GM12878 (cell line): ENCODE measurements around the gene CD79A. TPM values are rescaled to one million over a fixed set of nuclear protein-coding genes. Genes with fewer than 3 reads are reported as not detected.

ENCODE experiments used
- CBX5 ChIP-seq: sonication (generic); IDR thresholded peaks from 2 replicates; pipeline ENCODE4 v1.6.1; 2016; ENCODE audit warnings: low read depth, moderate library complexity, mild to moderate bottlenecking, inconsistent platforms
- CHD1 ChIP-seq: IDR thresholded peaks from 2 replicates; pipeline ENCODE4 v1.6.1; 2012; ENCODE audit warnings: low read depth, low read length, improper control_type of control experiment
- ETV6 ChIP-seq, 2 experiments: fragments of 450-650 bp in 1 of 2; IDR thresholded peaks in 1 of 2; conservative IDR thresholded peaks in 1 of 2; 2 replicates each; pipeline ENCODE4 v1.6.1; 2014; ENCODE audit warnings: antibody characterized with exemption in 1 of 2, borderline replicate concordance in 1 of 2, low read depth in 1 of 2, mild to moderate bottlenecking in 1 of 2, moderate library complexity in 1 of 2
- KDM1A ChIP-seq: fragments of 200-600 bp; sonication (generic); IDR thresholded peaks from 2 replicates; pipeline ENCODE4 v1.6.1; 2016; ENCODE audit warnings: borderline replicate concordance
- KLF5 ChIP-seq: fragments of 450-650 bp; IDR thresholded peaks from 2 replicates; pipeline ENCODE4 v1.6.1; 2014; ENCODE audit warnings: mild to moderate bottlenecking; ENCODE audit not compliant: partially characterized antibody
- NFYB ChIP-seq: IDR thresholded peaks from 2 replicates; pipeline ENCODE4 v1.6.1; 2011; ENCODE audit warnings: low read depth, mild to moderate bottlenecking, low read length, improper control_type of control experiment, moderate library complexity; ENCODE audit not compliant: insufficient read depth
- PML ChIP-seq: IDR thresholded peaks from 2 replicates; pipeline ENCODE4 v1.6.1; 2012; ENCODE audit warnings: low read length, inconsistent platforms
- RAD21 ChIP-seq: IDR thresholded peaks from 2 replicates; pipeline ENCODE4 v1.6.1; 2011; ENCODE audit warnings: mild to moderate bottlenecking, low read depth, low read length, moderate library complexity; ENCODE audit not compliant: insufficient read depth
- RAD51 ChIP-seq: fragments of 450-650 bp; IDR thresholded peaks from 2 replicates; pipeline ENCODE4 v1.6.1; 2016; ENCODE audit warnings: moderate library complexity, mild to moderate bottlenecking, inconsistent platforms
- RB1 ChIP-seq: fragments of 450-650 bp; formaldehyde crosslinking; IDR thresholded peaks from 2 replicates; pipeline ENCODE4 v1.6.1; 2017; ENCODE audit warnings: mild to moderate bottlenecking, borderline replicate concordance
- ZSCAN29 ChIP-seq: fragments of 450-650 bp; IDR thresholded peaks from 2 replicates; pipeline ENCODE4 v1.6.1; 2017; ENCODE audit warnings: mild to moderate bottlenecking, moderate library complexity
- polyA plus RNA-seq, 11 experiments: library from polyadenylated mRNA; depleted of rRNA in 4 of 11; unstranded in 6 of 11; stranded (reverse) in 5 of 11; fragments of >200 nt; fragmentation: Nextera tagmentation in 4 of 11; fragmentation: Illumina TruSeq in 1 of 11; extraction: Ambion mirVana in 4 of 11; extraction: Trizol in 1 of 11; gene quantifications; 1 replicate in 1 of 11; 2 replicates in 10 of 11; pipeline versions ENCODE4 v1.2.1 to v1.2.3, GENCODE V29; 2011 to 2016; ENCODE audit warnings: inconsistent platforms in 2 of 11, missing spikeins in 2 of 11, low read depth in 1 of 11
- total RNA-seq, 4 experiments: library from RNA; depleted of rRNA in 3 of 4; stranded (reverse); fragments of >200 nt in 3 of 4; fragmentation: Illumina TruSeq in 1 of 4; extraction: Trizol in 1 of 4; gene quantifications; 2 replicates each; pipeline versions ENCODE4 v1.2.1 to v1.2.3, GENCODE V29; 2013 to 2021
- TF ChIP-seq, protein P1 (sequence below): fragments of 450-650 bp; formaldehyde crosslinking; IDR thresholded peaks from 2 replicates; pipeline ENCODE4 v1.5.0; 2022; ENCODE audit warnings: mild to moderate bottlenecking, missing genetic modification characterization
- TF ChIP-seq, protein P2 (sequence below): fragments of 450-650 bp; IDR thresholded peaks from 2 replicates; pipeline ENCODE4 v1.6.1; 2016; ENCODE audit warnings: mild to moderate bottlenecking
- TF ChIP-seq, protein P3 (sequence below): IDR thresholded peaks from 2 replicates; pipeline ENCODE4 v1.6.1; 2011; ENCODE audit warnings: mild to moderate bottlenecking, low read depth, low read length, moderate library complexity; ENCODE audit not compliant: insufficient replicate concordance
- TF ChIP-seq, protein P4 (sequence below): IDR thresholded peaks from 2 replicates; pipeline ENCODE4 v1.6.1; 2012; ENCODE audit warnings: mild to moderate bottlenecking, low read depth, low read length
- TF ChIP-seq, protein P5 (sequence below), 3 experiments: IDR thresholded peaks in 2 of 3; conservative IDR thresholded peaks in 1 of 3; 2 replicates each; pipeline ENCODE4 v1.5.1; 2011; ENCODE audit warnings: low read depth in 3 of 3, low read length in 3 of 3, mild to moderate bottlenecking in 3 of 3, control low read depth in 2 of 3, moderate library complexity in 2 of 3, inconsistent platforms in 1 of 3, mixed read lengths in 1 of 3; ENCODE audit not compliant: control insufficient read depth in 2 of 3, insufficient read depth in 1 of 3; ENCODE audit errors: extremely low read depth in 1 of 3

The CD79A gene
- total and polyA plus RNA-seq, 10 of the 15 experiments (the other 5 are each of a cell fraction or from before 2014, with no cell fraction given) = 38.8 to 414 (median 282) TPM

DNA sequence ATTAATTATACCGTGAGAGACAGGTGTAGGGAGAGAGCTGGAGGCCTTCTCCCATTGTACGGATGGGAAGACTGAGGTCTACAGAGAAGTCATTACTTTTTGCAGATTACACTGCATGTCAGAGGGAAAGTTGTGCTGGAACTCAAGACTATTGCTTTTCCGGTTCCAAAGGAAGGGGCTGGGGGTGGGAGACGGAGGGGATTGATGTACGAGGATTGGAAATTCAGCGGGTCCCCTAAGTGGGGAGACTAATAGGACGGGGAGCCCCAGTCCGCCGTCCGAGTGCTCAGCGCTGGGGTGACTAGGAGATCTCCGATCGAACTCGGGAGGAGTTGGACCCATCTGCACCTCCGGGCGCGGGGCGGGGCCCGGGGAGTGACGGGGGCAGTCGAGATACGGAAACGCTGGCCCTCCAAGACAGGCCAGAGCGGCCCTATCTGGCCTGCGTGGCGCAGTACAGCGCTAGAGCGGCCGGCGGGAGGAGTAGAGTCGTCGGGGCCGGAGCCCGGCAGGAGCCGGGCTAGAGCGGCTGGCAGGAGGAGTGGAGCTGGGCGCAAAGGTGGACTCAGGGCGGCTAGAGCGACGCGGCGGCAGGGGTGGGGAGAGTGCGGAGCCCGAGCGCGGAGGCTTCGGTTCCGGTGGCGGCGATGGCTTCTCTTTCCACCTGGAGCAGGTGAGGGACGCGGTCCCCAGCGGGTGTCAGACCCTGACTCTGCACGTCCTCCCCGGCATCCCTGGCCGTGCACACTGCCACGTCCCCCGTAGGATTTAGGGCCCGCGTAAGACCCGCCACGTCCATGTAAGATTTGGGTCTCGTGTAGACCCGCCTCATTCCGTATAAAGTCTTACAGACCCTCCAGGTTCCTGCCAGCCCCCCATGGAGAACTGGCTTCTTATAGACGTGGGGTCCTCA, 7.0 kb downstream of the CD79A start (continued):
- TF ChIP-seq KDM1A (no peak), KLF5 (no peak), CBX5 (0 out of 2 replicates have a peak, but pooled peaks have one; percentile 24), PML (peak; percentile 92), RAD51 (no peak), ZSCAN29 (peak; percentile 90), RAD21 (no peak), CHD1 (no peak), NFYB (no peak), ETV6 (conservative IDR thresholded peaks at IDR 0.05 in 1 of 2, IDR thresholded peaks at IDR 0.05 in 1 of 2; ENCODE audit: borderline replicate concordance in 1 of 2, low read depth in 1 of 2) (peak in 1 of 2 experiments; percentile 47; a peak in 1 of 4 replicates), RB1 (peak; percentile 59; the same call in 1 of the 2 replicates)
- TF ChIP-seq, protein P1, sequence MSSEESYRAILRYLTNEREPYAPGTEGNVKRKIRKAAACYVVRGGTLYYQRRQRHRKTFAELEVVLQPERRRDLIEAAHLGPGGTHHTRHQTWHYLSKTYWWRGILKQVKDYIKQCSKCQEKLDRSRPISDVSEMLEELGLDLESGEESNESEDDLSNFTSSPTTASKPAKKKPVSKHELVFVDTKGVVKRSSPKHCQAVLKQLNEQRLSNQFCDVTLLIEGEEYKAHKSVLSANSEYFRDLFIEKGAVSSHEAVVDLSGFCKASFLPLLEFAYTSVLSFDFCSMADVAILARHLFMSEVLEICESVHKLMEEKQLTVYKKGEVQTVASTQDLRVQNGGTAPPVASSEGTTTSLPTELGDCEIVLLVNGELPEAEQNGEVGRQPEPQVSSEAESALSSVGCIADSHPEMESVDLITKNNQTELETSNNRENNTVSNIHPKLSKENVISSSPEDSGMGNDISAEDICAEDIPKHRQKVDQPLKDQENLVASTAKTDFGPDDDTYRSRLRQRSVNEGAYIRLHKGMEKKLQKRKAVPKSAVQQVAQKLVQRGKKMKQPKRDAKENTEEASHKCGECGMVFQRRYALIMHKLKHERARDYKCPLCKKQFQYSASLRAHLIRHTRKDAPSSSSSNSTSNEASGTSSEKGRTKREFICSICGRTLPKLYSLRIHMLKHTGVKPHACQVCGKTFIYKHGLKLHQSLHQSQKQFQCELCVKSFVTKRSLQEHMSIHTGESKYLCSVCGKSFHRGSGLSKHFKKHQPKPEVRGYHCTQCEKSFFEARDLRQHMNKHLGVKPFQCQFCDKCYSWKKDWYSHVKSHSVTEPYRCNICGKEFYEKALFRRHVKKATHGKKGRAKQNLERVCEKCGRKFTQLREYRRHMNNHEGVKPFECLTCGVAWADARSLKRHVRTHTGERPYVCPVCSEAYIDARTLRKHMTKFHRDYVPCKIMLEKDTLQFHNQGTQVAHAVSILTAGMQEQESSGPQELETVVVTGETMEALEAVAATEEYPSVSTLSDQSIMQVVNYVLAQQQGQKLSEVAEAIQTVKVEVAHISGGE = no peak
- TF ChIP-seq, protein P2, sequence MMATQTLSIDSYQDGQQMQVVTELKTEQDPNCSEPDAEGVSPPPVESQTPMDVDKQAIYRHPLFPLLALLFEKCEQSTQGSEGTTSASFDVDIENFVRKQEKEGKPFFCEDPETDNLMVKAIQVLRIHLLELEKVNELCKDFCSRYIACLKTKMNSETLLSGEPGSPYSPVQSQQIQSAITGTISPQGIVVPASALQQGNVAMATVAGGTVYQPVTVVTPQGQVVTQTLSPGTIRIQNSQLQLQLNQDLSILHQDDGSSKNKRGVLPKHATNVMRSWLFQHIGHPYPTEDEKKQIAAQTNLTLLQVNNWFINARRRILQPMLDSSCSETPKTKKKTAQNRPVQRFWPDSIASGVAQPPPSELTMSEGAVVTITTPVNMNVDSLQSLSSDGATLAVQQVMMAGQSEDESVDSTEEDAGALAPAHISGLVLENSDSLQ = peak; percentile 96
- TF ChIP-seq, protein P3, sequence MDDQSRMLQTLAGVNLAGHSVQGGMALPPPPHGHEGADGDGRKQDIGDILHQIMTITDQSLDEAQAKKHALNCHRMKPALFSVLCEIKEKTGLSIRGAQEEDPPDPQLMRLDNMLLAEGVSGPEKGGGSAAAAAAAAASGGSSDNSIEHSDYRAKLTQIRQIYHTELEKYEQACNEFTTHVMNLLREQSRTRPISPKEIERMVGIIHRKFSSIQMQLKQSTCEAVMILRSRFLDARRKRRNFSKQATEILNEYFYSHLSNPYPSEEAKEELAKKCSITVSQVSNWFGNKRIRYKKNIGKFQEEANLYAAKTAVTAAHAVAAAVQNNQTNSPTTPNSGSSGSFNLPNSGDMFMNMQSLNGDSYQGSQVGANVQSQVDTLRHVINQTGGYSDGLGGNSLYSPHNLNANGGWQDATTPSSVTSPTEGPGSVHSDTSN = peak; percentile 79
- TF ChIP-seq, protein P4, sequence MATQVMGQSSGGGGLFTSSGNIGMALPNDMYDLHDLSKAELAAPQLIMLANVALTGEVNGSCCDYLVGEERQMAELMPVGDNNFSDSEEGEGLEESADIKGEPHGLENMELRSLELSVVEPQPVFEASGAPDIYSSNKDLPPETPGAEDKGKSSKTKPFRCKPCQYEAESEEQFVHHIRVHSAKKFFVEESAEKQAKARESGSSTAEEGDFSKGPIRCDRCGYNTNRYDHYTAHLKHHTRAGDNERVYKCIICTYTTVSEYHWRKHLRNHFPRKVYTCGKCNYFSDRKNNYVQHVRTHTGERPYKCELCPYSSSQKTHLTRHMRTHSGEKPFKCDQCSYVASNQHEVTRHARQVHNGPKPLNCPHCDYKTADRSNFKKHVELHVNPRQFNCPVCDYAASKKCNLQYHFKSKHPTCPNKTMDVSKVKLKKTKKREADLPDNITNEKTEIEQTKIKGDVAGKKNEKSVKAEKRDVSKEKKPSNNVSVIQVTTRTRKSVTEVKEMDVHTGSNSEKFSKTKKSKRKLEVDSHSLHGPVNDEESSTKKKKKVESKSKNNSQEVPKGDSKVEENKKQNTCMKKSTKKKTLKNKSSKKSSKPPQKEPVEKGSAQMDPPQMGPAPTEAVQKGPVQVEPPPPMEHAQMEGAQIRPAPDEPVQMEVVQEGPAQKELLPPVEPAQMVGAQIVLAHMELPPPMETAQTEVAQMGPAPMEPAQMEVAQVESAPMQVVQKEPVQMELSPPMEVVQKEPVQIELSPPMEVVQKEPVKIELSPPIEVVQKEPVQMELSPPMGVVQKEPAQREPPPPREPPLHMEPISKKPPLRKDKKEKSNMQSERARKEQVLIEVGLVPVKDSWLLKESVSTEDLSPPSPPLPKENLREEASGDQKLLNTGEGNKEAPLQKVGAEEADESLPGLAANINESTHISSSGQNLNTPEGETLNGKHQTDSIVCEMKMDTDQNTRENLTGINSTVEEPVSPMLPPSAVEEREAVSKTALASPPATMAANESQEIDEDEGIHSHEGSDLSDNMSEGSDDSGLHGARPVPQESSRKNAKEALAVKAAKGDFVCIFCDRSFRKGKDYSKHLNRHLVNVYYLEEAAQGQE = 0 out of 2 replicates have a peak, but pooled peaks have one; percentile 34
- TF ChIP-seq, protein P5, sequence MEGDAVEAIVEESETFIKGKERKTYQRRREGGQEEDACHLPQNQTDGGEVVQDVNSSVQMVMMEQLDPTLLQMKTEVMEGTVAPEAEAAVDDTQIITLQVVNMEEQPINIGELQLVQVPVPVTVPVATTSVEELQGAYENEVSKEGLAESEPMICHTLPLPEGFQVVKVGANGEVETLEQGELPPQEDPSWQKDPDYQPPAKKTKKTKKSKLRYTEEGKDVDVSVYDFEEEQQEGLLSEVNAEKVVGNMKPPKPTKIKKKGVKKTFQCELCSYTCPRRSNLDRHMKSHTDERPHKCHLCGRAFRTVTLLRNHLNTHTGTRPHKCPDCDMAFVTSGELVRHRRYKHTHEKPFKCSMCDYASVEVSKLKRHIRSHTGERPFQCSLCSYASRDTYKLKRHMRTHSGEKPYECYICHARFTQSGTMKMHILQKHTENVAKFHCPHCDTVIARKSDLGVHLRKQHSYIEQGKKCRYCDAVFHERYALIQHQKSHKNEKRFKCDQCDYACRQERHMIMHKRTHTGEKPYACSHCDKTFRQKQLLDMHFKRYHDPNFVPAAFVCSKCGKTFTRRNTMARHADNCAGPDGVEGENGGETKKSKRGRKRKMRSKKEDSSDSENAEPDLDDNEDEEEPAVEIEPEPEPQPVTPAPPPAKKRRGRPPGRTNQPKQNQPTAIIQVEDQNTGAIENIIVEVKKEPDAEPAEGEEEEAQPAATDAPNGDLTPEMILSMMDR (IDR thresholded peaks at IDR 0.05 in 2 of 3, conservative IDR thresholded peaks at IDR 0.05 in 1 of 3; ENCODE audit: control insufficient read depth in 2 of 3, extremely low read depth in 1 of 3, insufficient read depth in 1 of 3, low read depth in 3 of 3, low read length in 3 of 3) = 0 out of 6 replicates have a peak, but pooled peaks of 1 of the 3 experiments have one; percentile 7
